Bronchial epithelial cell (primary cell): Measurements from ENCODE around the gene SAYSD1. TPM values are rescaled to one million over a fixed set of nuclear protein-coding genes. Genes with fewer than 3 reads are reported as not detected.

Source experiments
- DNase-seq: peaks from one replicate; pipeline ENCODE4 v3.0.0-alpha.2; 2010; ENCODE audit warnings: low read depth
- FAIRE-seq: peaks from 2 replicates; lab custom pipeline; 2011; peaks lifted over from hg19 to GRCh38; lab: Jason Lieb, UNC
- H3K27me3 ChIP-seq: 2 replicates; pipeline ENCODE4 v1.5.1; 2011; ENCODE audit warnings: low read length; ENCODE audit not compliant: control insufficient read depth, insufficient read depth
- H3K36me3 ChIP-seq: 2 replicates; pipeline ENCODE4 v1.5.1; 2011; ENCODE audit warnings: low read length; ENCODE audit not compliant: control insufficient read depth, insufficient read depth
- H3K4me3 ChIP-seq: 2 replicates; pipeline ENCODE4 v1.5.1; 2011; ENCODE audit warnings: mild to moderate bottlenecking, low read depth, low read length, control low read depth
- CTCF ChIP-seq: IDR thresholded peaks from 2 replicates; pipeline ENCODE4 v1.5.1; 2011; ENCODE audit warnings: mild to moderate bottlenecking, moderate library complexity, low read length, control low read depth, inconsistent platforms; ENCODE audit not compliant: insufficient read depth, severe bottlenecking
- total RNA-seq: library from RNA; depleted of rRNA; stranded (reverse); fragments of >200 nt; gene quantifications from 2 replicates; pipeline ENCODE4 v1.2.1, GENCODE V29; 2014

Gene SAYSD1
- total RNA-seq, 1 donor from 2014 or later = 9.0 TPM

- H3K36me3 ChIP-seq = no peaks in the 10 kb centered on the region
- no peaks in the 10 kb centered on the region for H3K27me3 ChIP-seq
- DNase-seq (no peak), FAIRE-seq (no peak)
- no peak overlapping the region for H3K4me3 ChIP-seq
- TF ChIP-seq CTCF = no peak
These were observed 42.2 kb downstream of the SAYSD1 start for GRCh38 chr6:39072830-39073229.

GRCh38 chr6:39068391-39068790 is 46.6 kb downstream of the SAYSD1 start:
- no peak for DNase-seq
- TF ChIP-seq CTCF = no peak
- Histone ChIP-seq H3K4me3 (no peak overlapping the region), H3K27me3 (peaks cover 1% of the 10 kb centered on the region), H3K36me3 (no peaks in the 10 kb centered on the region)
- no peak for FAIRE-seq

GRCh38 chr6:39065561-39065960 is 49.4 kb downstream of the SAYSD1 start:
- no peak for FAIRE-seq

GRCh38 chr6:39063526-39063925 is 51.5 kb downstream of the SAYSD1 start:
- Histone ChIP-seq H3K27me3 (peaks cover 3% of the 10 kb centered on the region), H3K36me3 (no peaks in the 10 kb centered on the region), H3K4me3 (no peak overlapping the region)
- TF ChIP-seq CTCF = no peak
- DNase-seq (no peak), FAIRE-seq (no peak)

More at GRCh38 chr6:39065561-39065960, 49.4 kb downstream of the SAYSD1 start:
- no peak for TF ChIP-seq CTCF
- DNase-seq = no peak
- H3K27me3 ChIP-seq = peaks cover 3% of the 10 kb centered on the region
- no peak overlapping the region for H3K4me3 ChIP-seq
- H3K36me3 ChIP-seq = no peaks in the 10 kb centered on the region

GRCh38 chr6:39062014-39062740 is 52.8 kb downstream of the SAYSD1 start:
- no peak for DNase-seq
- FAIRE-seq = no peak
- Histone ChIP-seq H3K4me3 (no peak overlapping the region), H3K36me3 (no peaks in the 10 kb centered on the region), H3K27me3 (peaks cover 3% of the 10 kb centered on the region)
- TF ChIP-seq CTCF = no peak

- H3K27me3 ChIP-seq = peaks cover 3% of the 10 kb centered on the region
- FAIRE-seq = peak; percentile 87
- DNase-seq = no peak
These were observed 53.4 kb downstream of the SAYSD1 start for GRCh38 chr6:39061588-39061987.

More at GRCh38 chr6:39061588-39061987, 53.4 kb downstream of the SAYSD1 start:
- no peak for TF ChIP-seq CTCF
- Histone ChIP-seq H3K36me3 (no peaks in the 10 kb centered on the region), H3K4me3 (no peak overlapping the region)
